Stomach smooth muscle (tissue), 2 donors: ENCODE results near the gene RIMBP2.

Experiments
- H3K27ac ChIP-seq: one replicate; pipeline ENCODE4 v1.7.0; 2013; ENCODE audit warnings: mild to moderate bottlenecking, low read length, inconsistent platforms
- H3K27me3 ChIP-seq, 2 donors: one replicate each; pipeline ENCODE4 v1.7.0; 2013; ENCODE audit warnings: low read length in 2 of 2; ENCODE audit not compliant: insufficient read depth in 2 of 2, control insufficient read depth in 1 of 2
- H3K36me3 ChIP-seq, 2 donors: one replicate each; pipeline ENCODE4 v1.7.0; 2013; ENCODE audit warnings: low read length in 2 of 2; ENCODE audit not compliant: control insufficient read depth in 2 of 2, insufficient read depth in 2 of 2
- H3K4me1 ChIP-seq: one replicate; pipeline ENCODE4 v1.7.0; 2013; ENCODE audit warnings: low read length; ENCODE audit not compliant: control insufficient read depth, insufficient read depth
- H3K4me3 ChIP-seq, 2 donors: one replicate each; pipeline ENCODE4 v1.7.0; 2013; ENCODE audit warnings: low read length in 2 of 2
- H3K9ac ChIP-seq, 2 donors: one replicate each; pipeline ENCODE4 v1.7.0; 2013; ENCODE audit warnings: low read length in 2 of 2, mild to moderate bottlenecking in 1 of 2
- H3K9me3 ChIP-seq, 2 donors: one replicate each; pipeline ENCODE4 v1.7.0; 2013; ENCODE audit warnings: low read length in 2 of 2; ENCODE audit not compliant: control insufficient read depth in 2 of 2
- donor health status: healthy.
- donor health status: Pancreatic carcinoma.

Gene RIMBP2

GRCh38 chr12:130506844-130507243 is 209.3 kb downstream of the RIMBP2 start:
- Histone ChIP-seq H3K36me3 (no peaks in the 10 kb centered on the region), H3K9ac (no peak overlapping the region), H3K4me1 (no peaks in the 10 kb centered on the region), H3K27ac (no peak overlapping the region), H3K9me3 (peaks cover 0 to 3% of the 10 kb centered on the region in 2 donors), H3K27me3 (peaks cover 0 to 6% of the 10 kb centered on the region in 2 donors), H3K4me3 (no peak overlapping the region)

GRCh38 chr12:130504840-130505175 is 211.3 kb downstream of the RIMBP2 start:
- Histone ChIP-seq H3K27ac (no peak overlapping the region), H3K9ac (no peak overlapping the region), H3K4me1 (no peaks in the 10 kb centered on the region), H3K27me3 (peaks cover 0 to 6% of the 10 kb centered on the region in 2 donors), H3K9me3 (peaks cover 0 to 3% of the 10 kb centered on the region in 2 donors), H3K4me3 (no peak overlapping the region), H3K36me3 (no peaks in the 10 kb centered on the region)

GRCh38 chr12:130504110-130504839 is 211.8 kb downstream of the RIMBP2 start:
- H3K4me3 ChIP-seq: no peak overlapping the region
- no peaks in the 10 kb centered on the region for H3K36me3 ChIP-seq
- H3K27me3 ChIP-seq: peaks cover 0 to 6% of the 10 kb centered on the region in 2 donors
- H3K4me1 ChIP-seq: no peaks in the 10 kb centered on the region
- H3K9ac ChIP-seq: no peak overlapping the region
- peaks cover 0 to 3% of the 10 kb centered on the region in 2 donors for H3K9me3 ChIP-seq
- no peak overlapping the region for H3K27ac ChIP-seq

- H3K9ac ChIP-seq: no peak overlapping the region
- no peaks in the 10 kb centered on the region for H3K36me3 ChIP-seq
- H3K9me3 ChIP-seq: peaks cover 0 to 3% of the 10 kb centered on the region in 2 donors
- no peak overlapping the region for H3K4me3 ChIP-seq
- H3K4me1 ChIP-seq: no peaks in the 10 kb centered on the region
- H3K27ac ChIP-seq: no peak overlapping the region
- H3K27me3 ChIP-seq: peaks cover 0 to 2% of the 10 kb centered on the region in 2 donors
These were observed 214.3 kb downstream of the RIMBP2 start for GRCh38 chr12:130501821-130502220.

GRCh38 chr12:130500835-130501330 is 215.2 kb downstream of the RIMBP2 start:
- no peaks in the 10 kb centered on the region for H3K9me3 ChIP-seq
- no peak overlapping the region for H3K4me3 ChIP-seq
- H3K36me3 ChIP-seq: no peaks in the 10 kb centered on the region
- H3K9ac ChIP-seq: no peak overlapping the region
- H3K27ac ChIP-seq: no peak overlapping the region
- H3K4me1 ChIP-seq: no peaks in the 10 kb centered on the region
- H3K27me3 ChIP-seq: peaks cover 0 to 2% of the 10 kb centered on the region in 2 donors

DNA sequence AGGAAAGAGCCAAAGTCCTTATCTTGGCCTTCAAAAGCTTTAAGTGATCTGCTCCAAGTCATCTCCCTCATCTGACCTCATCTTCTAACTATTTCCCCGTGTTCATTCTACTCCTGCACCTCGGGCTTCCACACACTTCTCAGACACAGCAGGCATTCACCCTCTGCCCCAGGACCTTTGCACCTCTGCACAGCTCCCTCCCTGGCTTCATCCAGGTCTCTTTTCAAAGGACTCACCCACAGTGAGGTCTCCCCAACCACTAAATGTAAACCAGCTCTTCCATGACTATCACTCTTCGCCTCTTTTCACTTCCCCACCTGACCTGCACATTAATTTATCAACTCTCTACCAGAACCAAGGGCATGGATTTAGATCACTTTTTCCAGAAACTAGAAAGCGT is 216.6 kb downstream of the RIMBP2 start:
- peaks cover 0 to 3% of the 10 kb centered on the region in 2 donors for H3K27me3 ChIP-seq

DNA sequence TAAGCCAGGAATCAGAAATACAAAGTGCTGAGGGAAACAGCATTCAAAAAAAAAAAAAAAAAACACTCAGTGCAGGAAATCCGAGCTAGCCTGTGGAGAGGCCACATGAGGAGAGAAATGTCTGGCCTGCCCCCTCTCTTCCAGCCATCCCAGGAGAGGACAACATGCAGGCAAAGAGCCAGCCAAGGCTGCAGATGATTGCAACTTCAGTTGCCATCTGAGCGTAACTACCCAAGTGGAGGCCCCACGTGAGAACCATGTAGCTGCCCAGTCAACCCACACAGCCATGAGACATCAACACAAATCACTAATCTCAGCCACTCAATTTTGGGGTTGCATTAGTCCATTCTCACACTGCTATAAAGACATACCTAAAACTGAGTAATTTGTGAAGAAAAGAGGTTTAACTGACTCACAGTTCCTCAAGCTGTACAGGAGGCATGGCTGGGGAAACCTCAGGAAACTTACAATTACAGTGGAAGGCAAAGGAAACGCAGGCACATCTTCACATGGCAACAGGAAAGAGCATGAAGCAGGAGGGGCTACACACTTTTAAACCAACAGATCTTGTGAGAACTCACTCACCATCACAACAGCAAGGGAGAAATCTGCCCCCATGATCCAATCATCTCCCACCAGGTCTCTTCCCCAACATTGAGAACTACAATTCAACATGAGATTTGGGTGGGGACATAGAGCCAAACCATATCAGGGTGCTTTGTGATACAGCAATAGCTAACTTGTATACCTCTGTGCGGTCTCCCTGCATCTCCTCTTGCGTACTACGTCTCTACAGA is 217.3 kb downstream of the RIMBP2 start:
- no peaks in the 10 kb centered on the region for H3K36me3 ChIP-seq
- H3K27me3 ChIP-seq: peaks cover 0 to 3% of the 10 kb centered on the region in 2 donors
- no peak overlapping the region for H3K4me3 ChIP-seq
- no peak overlapping the region for H3K27ac ChIP-seq
- H3K9me3 ChIP-seq: no peaks in the 10 kb centered on the region
- no peak overlapping the region for H3K9ac ChIP-seq
- no peaks in the 10 kb centered on the region for H3K4me1 ChIP-seq

More for the DNA sequence above, 216.6 kb downstream of the RIMBP2 start:
- no peaks in the 10 kb centered on the region for H3K4me1 ChIP-seq
- H3K9me3 ChIP-seq: no peaks in the 10 kb centered on the region
- no peak overlapping the region for H3K27ac ChIP-seq
- H3K36me3 ChIP-seq: no peaks in the 10 kb centered on the region
- H3K9ac ChIP-seq: no peak overlapping the region
- H3K4me3 ChIP-seq: no peak overlapping the region

DNA sequence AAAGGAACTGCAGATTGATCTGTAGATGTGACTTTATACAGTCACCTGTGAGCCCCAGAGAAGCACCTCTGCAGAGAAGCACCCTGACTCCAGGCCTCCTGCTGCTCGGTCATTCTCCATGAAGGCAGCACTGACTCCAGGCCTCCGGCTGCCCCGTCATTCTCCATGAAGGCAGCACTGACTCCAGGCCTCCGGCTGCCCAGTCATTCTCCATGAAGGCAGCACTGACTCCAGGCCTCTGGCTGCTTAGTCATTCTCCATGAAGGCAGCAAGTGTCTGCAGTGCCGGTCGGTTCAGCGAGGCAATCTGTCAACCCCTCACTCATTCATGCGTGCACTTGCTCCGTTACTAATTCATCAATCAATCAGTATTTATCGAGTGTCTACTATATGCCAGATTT is 218.1 kb downstream of the RIMBP2 start:
- Histone ChIP-seq H3K27ac (no peak overlapping the region), H3K9ac (no peak overlapping the region), H3K9me3 (no peaks in the 10 kb centered on the region), H3K4me3 (no peak overlapping the region), H3K36me3 (no peaks in the 10 kb centered on the region), H3K27me3 (peaks cover 0 to 3% of the 10 kb centered on the region in 2 donors), H3K4me1 (no peaks in the 10 kb centered on the region)

DNA sequence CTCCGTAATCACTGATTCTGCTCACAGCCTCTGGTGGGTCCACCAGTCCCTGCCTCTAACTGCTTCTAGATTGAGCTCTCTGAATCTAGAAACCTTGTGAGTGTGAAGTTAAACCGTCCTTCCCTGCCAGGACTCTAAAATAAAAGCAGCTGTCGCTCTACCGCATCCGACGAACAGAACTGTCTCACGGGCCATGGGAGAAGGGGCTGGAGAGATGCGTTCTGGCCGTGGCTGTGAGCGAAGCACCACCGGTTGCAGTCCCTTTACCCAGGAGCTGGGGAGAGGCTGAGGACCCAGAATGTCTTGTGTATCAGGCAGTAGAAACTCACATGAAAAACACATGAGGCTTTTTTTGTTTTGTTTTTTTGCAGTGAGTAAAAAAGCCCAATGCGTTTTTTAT is 218.8 kb downstream of the RIMBP2 start:
- H3K27me3 ChIP-seq: peaks cover 0 to 3% of the 10 kb centered on the region in 2 donors
- H3K27ac ChIP-seq: no peak overlapping the region
- H3K4me1 ChIP-seq: no peaks in the 10 kb centered on the region
- H3K36me3 ChIP-seq: no peaks in the 10 kb centered on the region
- no peaks in the 10 kb centered on the region for H3K9me3 ChIP-seq
- no peak overlapping the region for H3K9ac ChIP-seq
- H3K4me3 ChIP-seq: no peak overlapping the region

DNA sequence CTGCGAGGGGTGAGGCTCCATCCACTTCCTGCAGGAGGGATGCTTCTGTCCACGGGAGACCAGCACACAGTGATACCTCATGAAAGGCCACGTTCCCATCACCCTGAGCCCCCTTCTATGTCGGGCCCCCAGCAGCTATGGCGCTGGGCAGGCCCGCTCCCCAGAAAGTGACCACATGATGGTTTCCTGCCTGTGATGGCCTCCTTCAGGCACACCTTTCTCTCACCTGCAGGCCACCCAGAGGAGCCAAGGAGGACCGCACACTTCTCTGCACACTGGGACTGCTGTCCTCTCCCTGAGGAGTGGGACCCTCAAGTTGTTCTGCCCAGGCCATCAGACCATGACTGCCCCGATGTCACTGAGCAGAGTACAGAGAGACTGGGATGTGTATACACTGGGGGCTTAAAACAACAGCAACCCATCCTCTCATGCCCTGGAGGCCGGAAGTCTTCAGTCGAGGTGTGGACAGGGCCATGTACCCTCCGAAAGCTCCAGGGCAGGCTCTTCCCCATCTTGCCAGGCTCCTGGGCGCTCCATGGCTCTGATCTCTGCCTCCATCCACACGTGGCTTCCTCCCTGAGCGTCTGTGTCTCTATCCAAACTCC is 219.5 kb downstream of the RIMBP2 start:
- H3K9me3 ChIP-seq: no peaks in the 10 kb centered on the region
- peaks cover under 1% of the 10 kb centered on the region for H3K4me1 ChIP-seq
- H3K27me3 ChIP-seq: peaks cover 0 to 3% of the 10 kb centered on the region in 2 donors
- no peaks in the 10 kb centered on the region for H3K36me3 ChIP-seq
- no peak overlapping the region for H3K27ac ChIP-seq
- H3K4me3 ChIP-seq: no peak overlapping the region
- H3K9ac ChIP-seq: no peak overlapping the region
